GM10266 (cell line): ENCODE measurements around the gene SLAIN1.
A peak's percentile ranks its signal among the peaks of the same experiment; 100 is the strongest.

ENCODE experiments used
- DNase-seq: peaks from one replicate; pipeline ENCODE4 v3.0.0; 2012; ENCODE audit errors: extremely low spot score
- CTCF ChIP-seq: IDR thresholded peaks from 2 replicates; pipeline ENCODE4 v1.5.1; 2012; ENCODE audit warnings: mild to moderate bottlenecking, low read depth; ENCODE audit not compliant: control insufficient read depth, insufficient read depth; ENCODE audit errors: missing control alignments

The SLAIN1 gene

GRCh38 chr13:77698201-77699058 lies 943 bp downstream of the SLAIN1 start:
- peak; percentile 55 for DNase-seq
- peak; percentile 25 for TF ChIP-seq CTCF

- TF ChIP-seq CTCF: no peak
- DNase-seq: no peak
Observed at GRCh38 chr13:77699059-77699680, 1.7 kb downstream of the SLAIN1 start.

GRCh38 chr13:77701305-77701704 lies 3.8 kb downstream of the SLAIN1 start:
- TF ChIP-seq CTCF: no peak

GRCh38 chr13:77702366-77702765 lies 4.9 kb downstream of the SLAIN1 start:
- no peak for TF ChIP-seq CTCF
- DNase-seq: no peak

More at GRCh38 chr13:77701305-77701704, 3.8 kb downstream of the SLAIN1 start:
- no peak for DNase-seq

GRCh38 chr13:77703408-77703807 lies 5.9 kb downstream of the SLAIN1 start:
- DNase-seq: no peak
- no peak for TF ChIP-seq CTCF

GRCh38 chr13:77714119-77714755 lies 16.8 kb downstream of the SLAIN1 start:
- DNase-seq: no peak
- TF ChIP-seq CTCF: no peak
